SW 1271 (cell line): ENCODE measurements around the gene SLC1A1.

ENCODE experiments used
- DNase-seq, 2 experiments: peaks; one replicate each; lab custom pipeline; 2025; lab: John Stamatoyannopoulos, UW

SLC1A1 gene

DNA sequence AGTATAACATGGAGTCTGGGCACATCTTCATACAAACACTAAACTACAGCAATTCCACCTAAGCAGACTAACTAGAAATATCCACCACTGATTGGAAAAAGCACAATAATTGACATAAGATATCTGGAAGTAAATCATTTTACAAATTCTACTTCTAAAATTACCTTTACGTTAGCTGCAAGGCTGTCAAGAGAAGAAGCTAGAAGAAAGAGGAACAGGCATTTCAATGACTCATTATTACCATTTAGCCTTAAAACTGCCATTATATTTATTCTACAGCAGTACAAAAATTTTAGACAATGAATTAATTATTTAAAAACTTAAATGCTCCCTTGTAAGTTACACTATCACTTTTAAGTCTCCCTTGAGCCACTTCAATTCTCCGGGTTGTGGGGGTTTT lies 128.4 kb downstream of the SLC1A1 start:
- no peak for DNase-seq

DNA sequence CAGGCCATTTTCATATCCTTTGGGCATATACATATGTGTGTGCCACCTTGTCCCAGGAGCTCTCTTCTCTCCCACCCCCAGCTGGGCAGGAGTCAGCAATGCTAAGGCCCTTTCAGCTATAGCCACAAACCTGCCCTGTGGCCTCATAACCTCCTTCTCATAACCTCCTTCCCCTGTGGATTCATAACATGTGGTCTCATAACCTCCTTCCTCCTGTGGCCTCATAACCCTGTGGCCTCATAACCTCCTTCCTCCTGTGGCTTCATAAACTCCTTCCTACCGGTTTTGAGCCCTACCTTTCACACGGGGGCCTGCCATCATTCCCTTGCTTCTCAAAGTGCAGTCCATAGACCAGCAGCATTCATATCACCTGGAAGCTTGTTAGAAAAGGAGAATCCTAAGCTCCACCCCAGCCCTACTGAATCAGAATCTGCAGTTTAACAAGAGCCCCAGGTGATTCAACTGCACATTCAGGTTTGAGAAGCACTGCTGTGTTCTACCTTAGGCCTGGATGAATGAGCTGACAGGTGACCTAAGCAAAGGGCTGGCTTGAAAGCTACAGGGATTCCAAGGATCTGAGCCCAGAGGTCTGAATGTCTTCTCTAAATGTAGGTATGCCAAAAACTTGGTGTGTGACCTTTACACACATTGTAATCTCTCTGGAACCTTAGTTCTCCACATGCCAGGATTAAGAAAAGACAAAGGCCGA lies 129.9 kb downstream of the SLC1A1 start:
- no peak for DNase-seq

DNA sequence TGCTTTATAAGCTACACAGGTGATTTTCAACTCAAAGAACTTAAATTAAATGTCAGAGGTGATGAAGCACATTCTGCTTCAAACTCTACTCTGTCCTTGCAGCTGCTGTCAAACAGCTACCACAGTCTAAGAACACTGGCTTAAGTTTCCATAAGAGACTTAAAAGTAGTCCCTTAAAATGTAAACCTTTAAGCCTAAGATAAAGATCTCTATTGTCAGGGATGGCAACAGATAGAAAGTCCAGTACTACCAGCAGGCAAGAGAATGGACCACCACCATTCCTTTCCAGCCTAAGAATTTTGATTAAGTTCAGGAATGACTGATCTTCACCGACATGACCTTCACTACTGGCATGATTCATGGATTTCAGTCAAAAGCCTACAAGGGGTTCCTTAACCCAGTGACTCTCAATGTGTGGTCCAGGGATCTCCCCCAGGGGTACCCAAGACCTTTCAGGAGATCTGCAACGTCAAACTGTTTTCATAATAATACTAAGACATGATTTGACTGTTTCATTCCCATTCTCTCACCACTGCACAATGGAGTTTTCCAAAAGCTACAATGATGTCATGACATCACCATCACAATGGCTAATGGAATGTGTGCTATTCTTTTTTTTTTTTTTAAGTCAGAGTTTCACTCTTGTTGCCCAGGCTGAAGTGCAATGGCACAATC lies 130.8 kb downstream of the SLC1A1 start:
- no peak for DNase-seq

DNA sequence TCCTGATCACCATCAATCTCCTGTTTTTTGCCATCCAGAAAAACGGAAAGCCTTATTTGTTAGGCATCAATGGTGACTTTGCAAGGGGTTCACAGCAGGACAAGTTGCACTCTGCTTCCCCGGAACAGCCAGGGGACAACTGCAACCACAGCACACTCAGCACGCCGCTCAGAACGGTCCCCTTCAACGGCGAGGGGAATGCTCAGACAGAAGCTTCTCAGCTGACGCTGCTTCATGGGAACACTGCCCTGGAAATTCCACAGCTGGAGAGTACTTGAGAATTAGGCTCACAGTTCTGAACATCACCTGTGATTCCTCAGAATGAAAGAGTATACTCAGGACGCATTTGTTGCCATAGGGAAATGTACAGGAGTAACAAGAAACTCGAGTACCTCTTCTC lies 131.7 kb downstream of the SLC1A1 start:
- no peak for DNase-seq

DNA sequence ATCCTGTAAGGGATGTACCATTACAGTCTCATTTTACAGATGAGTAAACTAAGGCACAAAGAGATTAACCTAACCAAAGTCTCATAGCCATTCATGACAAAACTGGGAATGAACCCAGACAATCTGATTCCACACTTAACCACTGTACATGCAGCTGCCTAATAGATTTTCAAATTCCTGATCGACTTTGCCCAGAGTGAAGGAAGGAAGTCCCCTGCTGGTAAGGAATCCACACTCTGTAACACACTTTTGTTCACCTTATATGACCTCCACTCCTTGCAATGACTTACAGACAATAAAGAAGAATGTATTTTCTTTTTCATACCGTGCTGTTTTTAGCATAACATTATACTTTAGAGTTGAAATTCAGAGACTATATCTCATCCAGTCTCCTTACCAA lies 140.6 kb downstream of the SLC1A1 start:
- DNase-seq = no peak
